Thoracic aorta (tissue), 2 donors: ENCODE measurements around the gene CENPF. TPM values are rescaled to one million over a fixed set of nuclear protein-coding genes. Genes with fewer than 3 reads are reported as not detected.

Experiments
- ATAC-seq: fragments of 150-250 bp; one replicate; pipeline ENCODE4 v1.8.0; 2017; ENCODE audit warnings: low read depth; ENCODE audit not compliant: insufficient number of reproducible peaks, low FRiP score
- DNase-seq: peaks from one replicate; pipeline ENCODE4 v3.0.0-alpha.2; 2020; ENCODE audit warnings: low spot score
- H3K27ac ChIP-seq, 2 donors: fragments of 200-600 bp; sonication (generic); 1 replicate in 1 of 2; 2 replicates in 1 of 2; pipeline ENCODE4 v1.5.1; 2016; ENCODE audit warnings: mild to moderate bottlenecking in 2 of 2, moderate library complexity in 2 of 2
- H3K27me3 ChIP-seq: fragments of 200-600 bp; sonication (generic); replicated peaks from 2 replicates; pipeline ENCODE4 v1.6.0; 2016; ENCODE audit warnings: mild to moderate bottlenecking; ENCODE audit not compliant: insufficient read depth
- H3K36me3 ChIP-seq: fragments of 200-600 bp; sonication (generic); one replicate; pipeline ENCODE4 v1.5.1; 2016
- H3K4me1 ChIP-seq, 2 donors: fragments of 200-600 bp; sonication (generic); 1 replicate in 1 of 2; 2 replicates in 1 of 2; pipeline versions ENCODE4 v1.5.1 to v1.6.0; 2016; ENCODE audit warnings: low read depth in 2 of 2, mild to moderate bottlenecking in 1 of 2; ENCODE audit not compliant: control insufficient read depth in 1 of 2
- H3K4me3 ChIP-seq: fragments of 200-600 bp; sonication (generic); 2 replicates; pipeline ENCODE4 v1.5.1; 2016; ENCODE audit warnings: mild to moderate bottlenecking
- H3K9me3 ChIP-seq: fragments of 200-600 bp; sonication (generic); 2 replicates; pipeline ENCODE4 v1.5.1; 2016
- CTCF ChIP-seq: fragments of 200-600 bp; sonication (generic); IDR thresholded peaks from one replicate; pipeline ENCODE4 v1.5.1; 2019; ENCODE audit warnings: antibody characterized with exemption
- total RNA-seq, 2 donors: library from RNA; depleted of rRNA; stranded (reverse); fragments of >200 nt; gene quantifications; one replicate each; pipeline versions ENCODE4 v1.1.0 to v1.2.3, GENCODE V29; 2016

CENPF gene
- total RNA-seq, 2 donors from 2014 or later = under 0.01 to 1.8 TPM

- Histone ChIP-seq H3K27me3 (no peaks in the 10 kb centered on the region), H3K27ac (no peak overlapping the region), H3K9me3 (no peaks in the 10 kb centered on the region), H3K36me3 (no peaks in the 10 kb centered on the region), H3K4me1 (no peaks in the 10 kb centered on the region), H3K4me3 (no peak overlapping the region)
- DNase-seq (no peak), ATAC-seq (no peak)
- TF ChIP-seq CTCF = no peak
Measured at GRCh38 chr1:214686497-214686896, 83.5 kb downstream of the CENPF start.

- Histone ChIP-seq H3K9me3 (no peaks in the 10 kb centered on the region), H3K27me3 (no peaks in the 10 kb centered on the region), H3K27ac (no peak overlapping the region), H3K4me1 (no peaks in the 10 kb centered on the region), H3K36me3 (no peaks in the 10 kb centered on the region), H3K4me3 (no peak overlapping the region)
- ATAC-seq = no peak
- DNase-seq = no peak
- no peak for TF ChIP-seq CTCF
Measured at GRCh38 chr1:214688891-214689290, 85.9 kb downstream of the CENPF start.

- no peaks in the 10 kb centered on the region for H3K9me3 ChIP-seq
Measured at GRCh38 chr1:214694769-214695168, 91.8 kb downstream of the CENPF start.

GRCh38 chr1:214698559-214698958 is 95.6 kb downstream of the CENPF start:
- Histone ChIP-seq H3K9me3 (no peaks in the 10 kb centered on the region), H3K4me1 (no peaks in the 10 kb centered on the region), H3K36me3 (no peaks in the 10 kb centered on the region), H3K27me3 (no peaks in the 10 kb centered on the region), H3K4me3 (no peak overlapping the region), H3K27ac (no peak overlapping the region)
- no peak for ATAC-seq
- DNase-seq = no peak
- TF ChIP-seq CTCF = no peak

More at GRCh38 chr1:214694769-214695168, 91.8 kb downstream of the CENPF start:
- no peak for ATAC-seq
- DNase-seq = no peak
- no peak for TF ChIP-seq CTCF
- no peak overlapping the region for H3K27ac ChIP-seq
- H3K27me3 ChIP-seq = no peaks in the 10 kb centered on the region
- no peak overlapping the region for H3K4me3 ChIP-seq
- H3K36me3 ChIP-seq = no peaks in the 10 kb centered on the region
- H3K4me1 ChIP-seq = no peaks in the 10 kb centered on the region

GRCh38 chr1:214700437-214700836 is 97.4 kb downstream of the CENPF start:
- H3K9me3 ChIP-seq = no peaks in the 10 kb centered on the region
- H3K4me1 ChIP-seq = no peaks in the 10 kb centered on the region
- no peak for TF ChIP-seq CTCF
- H3K36me3 ChIP-seq = no peaks in the 10 kb centered on the region
- H3K4me3 ChIP-seq = no peak overlapping the region
- H3K27ac ChIP-seq = no peak overlapping the region
- DNase-seq = no peak
- no peak for ATAC-seq
- no peaks in the 10 kb centered on the region for H3K27me3 ChIP-seq
